NCI-H526 treated with DMSO at 0.1 percent for 48 hours (cell line): ENCODE results near the gene SLC9C1.

Source experiments
- DNase-seq: peaks from one replicate; lab custom pipeline; 2025; lab: John Stamatoyannopoulos, UW

Gene SLC9C1

GRCh38 chr3:112131111-112131510 is 162.9 kb downstream of the SLC9C1 start:
- no peak for DNase-seq

- no peak for DNase-seq
These were observed 163.4 kb downstream of the SLC9C1 start for GRCh38 chr3:112130638-112130993.

GRCh38 chr3:112129925-112130637 is 163.9 kb downstream of the SLC9C1 start:
- DNase-seq: no peak

GRCh38 chr3:112128843-112129727 is 164.9 kb downstream of the SLC9C1 start:
- no peak for DNase-seq

GRCh38 chr3:112127522-112128494 is 166.2 kb downstream of the SLC9C1 start:
- no peak for DNase-seq

- DNase-seq: no peak
These were observed 167.5 kb downstream of the SLC9C1 start for GRCh38 chr3:112126511-112126911.

GRCh38 chr3:112124907-112125607 is 169.0 kb downstream of the SLC9C1 start:
- no peak for DNase-seq

- no peak for DNase-seq
These were observed 170.5 kb downstream of the SLC9C1 start for GRCh38 chr3:112123548-112123947.

GRCh38 chr3:112122870-112123269 is 171.1 kb downstream of the SLC9C1 start:
- DNase-seq: no peak

- DNase-seq: no peak
These were observed 172.2 kb downstream of the SLC9C1 start for GRCh38 chr3:112121577-112122547.

GRCh38 chr3:112119962-112120836 is 173.8 kb downstream of the SLC9C1 start:
- no peak for DNase-seq

GRCh38 chr3:112117841-112118571 is 176.0 kb downstream of the SLC9C1 start:
- DNase-seq: no peak

- no peak for DNase-seq
These were observed 176.6 kb downstream of the SLC9C1 start for GRCh38 chr3:112117415-112117814.

- DNase-seq: no peak
These were observed 177.2 kb downstream of the SLC9C1 start for GRCh38 chr3:112116748-112117186.

GRCh38 chr3:112115806-112116383 is 178.1 kb downstream of the SLC9C1 start:
- DNase-seq: no peak

- DNase-seq: no peak
These were observed 178.8 kb downstream of the SLC9C1 start for GRCh38 chr3:112115161-112115739.

GRCh38 chr3:112114576-112115160 is 179.3 kb downstream of the SLC9C1 start:
- DNase-seq: no peak
